ENCODE results near the gene PSTPIP2. TPM values are rescaled to one million over a fixed set of nuclear protein-coding genes. Genes with fewer than 3 reads are reported as not detected.

Gene PSTPIP2
- total RNA-seq, 1 experiment from 2014 or later, result 1.9 TPM

- TF ChIP-seq, protein P1, sequence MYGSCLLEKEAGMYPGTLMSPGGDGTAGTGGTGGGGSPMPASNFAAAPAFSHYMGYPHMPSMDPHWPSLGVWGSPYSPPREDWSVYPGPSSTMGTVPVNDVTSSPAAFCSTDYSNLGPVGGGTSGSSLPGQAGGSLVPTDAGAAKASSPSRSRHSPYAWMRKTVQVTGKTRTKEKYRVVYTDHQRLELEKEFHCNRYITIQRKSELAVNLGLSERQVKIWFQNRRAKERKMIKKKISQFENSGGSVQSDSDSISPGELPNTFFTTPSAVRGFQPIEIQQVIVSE (CRISPR knock-in tag; IDR thresholded peaks at IDR 0.05; ENCODE audit: borderline replicate concordance), result no peak
Observed at GRCh38 chr18:46034230-46034629, 37.8 kb downstream of the PSTPIP2 start (continued).

- no peak for ATAC-seq
- Mint-ChIP-seq H3K9me3 (no peaks in the 10 kb centered on the region), H3K4me1 (peaks cover 6% of the 10 kb centered on the region), H3K36me3 (peaks cover 5% of the 10 kb centered on the region), H3K27me3 (ENCODE audit: low read depth) (peaks cover 57% of the 10 kb centered on the region), H3K27ac (no peak overlapping the region), H3K4me3 (no peak overlapping the region)
- ChIA-PET CTCF (no interaction called here), POLR2A (no interaction called here)
- TF ChIP-seq CBFB (CRISPR knock-in tag; IDR thresholded peaks at IDR 0.05; ENCODE audit: low read depth) (no peak), ATF1 (CRISPR knock-in tag; IDR thresholded peaks at IDR 0.05) (no peak), TCF7 (CRISPR knock-in tag; IDR thresholded peaks at IDR 0.05; ENCODE audit: low read depth) (no peak), NFE2L1 (CRISPR knock-in tag; IDR thresholded peaks at IDR 0.05) (no peak), GTF2I (CRISPR knock-in tag; conservative IDR thresholded peaks at IDR 0.05) (no peak), CREM (CRISPR knock-in tag; IDR thresholded peaks at IDR 0.05) (no peak), ZNF423 (CRISPR knock-in tag; IDR thresholded peaks at IDR 0.05) (no peak), GABPB1 (CRISPR knock-in tag; IDR thresholded peaks at IDR 0.05) (no peak), ZNF263 (CRISPR knock-in tag; IDR thresholded peaks at IDR 0.05; ENCODE audit: low read depth) (no peak), NR1H2 (CRISPR knock-in tag; IDR thresholded peaks at IDR 0.05) (no peak), ETV6 (CRISPR knock-in tag; IDR thresholded peaks at IDR 0.05) (no peak)
- TF ChIP-seq, protein P2, sequence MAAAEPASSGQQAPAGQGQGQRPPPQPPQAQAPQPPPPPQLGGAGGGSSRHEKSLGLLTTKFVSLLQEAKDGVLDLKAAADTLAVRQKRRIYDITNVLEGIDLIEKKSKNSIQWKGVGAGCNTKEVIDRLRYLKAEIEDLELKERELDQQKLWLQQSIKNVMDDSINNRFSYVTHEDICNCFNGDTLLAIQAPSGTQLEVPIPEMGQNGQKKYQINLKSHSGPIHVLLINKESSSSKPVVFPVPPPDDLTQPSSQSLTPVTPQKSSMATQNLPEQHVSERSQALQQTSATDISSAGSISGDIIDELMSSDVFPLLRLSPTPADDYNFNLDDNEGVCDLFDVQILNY (CRISPR knock-in tag; IDR thresholded peaks at IDR 0.05), result no peak
- TF ChIP-seq, protein P3, sequence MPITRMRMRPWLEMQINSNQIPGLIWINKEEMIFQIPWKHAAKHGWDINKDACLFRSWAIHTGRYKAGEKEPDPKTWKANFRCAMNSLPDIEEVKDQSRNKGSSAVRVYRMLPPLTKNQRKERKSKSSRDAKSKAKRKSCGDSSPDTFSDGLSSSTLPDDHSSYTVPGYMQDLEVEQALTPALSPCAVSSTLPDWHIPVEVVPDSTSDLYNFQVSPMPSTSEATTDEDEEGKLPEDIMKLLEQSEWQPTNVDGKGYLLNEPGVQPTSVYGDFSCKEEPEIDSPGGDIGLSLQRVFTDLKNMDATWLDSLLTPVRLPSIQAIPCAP (CRISPR knock-in tag; IDR thresholded peaks at IDR 0.05), result no peak
- DNase-seq (ENCODE audit: low spot score), result no peak
Observed at GRCh38 chr18:46031741-46032140, 40.3 kb downstream of the PSTPIP2 start.

DNA sequence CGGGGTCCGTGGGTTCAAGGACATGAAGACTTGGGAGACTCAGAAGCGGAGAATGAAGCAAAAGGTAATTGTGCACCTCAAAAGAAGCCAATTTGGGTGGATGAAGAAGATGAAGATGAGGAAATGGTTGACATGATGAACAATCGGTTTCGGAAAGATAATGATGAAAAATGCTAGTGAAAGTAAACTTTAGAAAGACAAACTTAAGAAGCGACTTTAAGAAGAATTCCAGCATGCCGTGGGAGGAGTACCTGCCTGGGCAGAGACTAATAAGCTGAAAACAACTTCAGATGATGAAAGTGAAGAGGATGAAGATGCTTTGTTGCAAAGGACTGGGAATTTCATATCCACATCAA, 43.5 kb downstream of the PSTPIP2 start:
- TF ChIP-seq, protein P4, sequence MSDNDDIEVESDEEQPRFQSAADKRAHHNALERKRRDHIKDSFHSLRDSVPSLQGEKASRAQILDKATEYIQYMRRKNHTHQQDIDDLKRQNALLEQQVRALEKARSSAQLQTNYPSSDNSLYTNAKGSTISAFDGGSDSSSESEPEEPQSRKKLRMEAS (CRISPR knock-in tag; IDR thresholded peaks at IDR 0.05), result 0 out of 2 replicates have a peak, but pooled peaks have one; percentile 1
- no peak for TF ChIP-seq ZNF121 (CRISPR knock-in tag; IDR thresholded peaks at IDR 0.05)
- ATAC-seq (no peak), DNase-seq (ENCODE audit: low spot score) (no peak)
- Mint-ChIP-seq H3K27ac (no peak overlapping the region), H3K9me3 (no peaks in the 10 kb centered on the region), H3K36me3 (peaks cover 5% of the 10 kb centered on the region), H3K27me3 (ENCODE audit: low read depth) (peaks cover 67% of the 10 kb centered on the region), H3K4me1 (peaks cover 6% of the 10 kb centered on the region), H3K4me3 (peak overlapping the region; percentile 64)
- CTCF ChIA-PET, result interaction anchor here (1.0 to 1.1 kb wide), 2 partner anchors 13 to 191 kb away, joined by 3 read pairs; no protein-coding TSS in a partner anchor
- POLR2A ChIA-PET, result no interaction called here

GRCh38 chr18:46019936-46020335, 52.1 kb downstream of the PSTPIP2 start:
- ATAC-seq, result no peak
- POLR2A ChIA-PET, result no interaction called here
- no peak for TF ChIP-seq TEAD1 (CRISPR knock-in tag; IDR thresholded peaks at IDR 0.05)
- TF ChIP-seq, protein P5, sequence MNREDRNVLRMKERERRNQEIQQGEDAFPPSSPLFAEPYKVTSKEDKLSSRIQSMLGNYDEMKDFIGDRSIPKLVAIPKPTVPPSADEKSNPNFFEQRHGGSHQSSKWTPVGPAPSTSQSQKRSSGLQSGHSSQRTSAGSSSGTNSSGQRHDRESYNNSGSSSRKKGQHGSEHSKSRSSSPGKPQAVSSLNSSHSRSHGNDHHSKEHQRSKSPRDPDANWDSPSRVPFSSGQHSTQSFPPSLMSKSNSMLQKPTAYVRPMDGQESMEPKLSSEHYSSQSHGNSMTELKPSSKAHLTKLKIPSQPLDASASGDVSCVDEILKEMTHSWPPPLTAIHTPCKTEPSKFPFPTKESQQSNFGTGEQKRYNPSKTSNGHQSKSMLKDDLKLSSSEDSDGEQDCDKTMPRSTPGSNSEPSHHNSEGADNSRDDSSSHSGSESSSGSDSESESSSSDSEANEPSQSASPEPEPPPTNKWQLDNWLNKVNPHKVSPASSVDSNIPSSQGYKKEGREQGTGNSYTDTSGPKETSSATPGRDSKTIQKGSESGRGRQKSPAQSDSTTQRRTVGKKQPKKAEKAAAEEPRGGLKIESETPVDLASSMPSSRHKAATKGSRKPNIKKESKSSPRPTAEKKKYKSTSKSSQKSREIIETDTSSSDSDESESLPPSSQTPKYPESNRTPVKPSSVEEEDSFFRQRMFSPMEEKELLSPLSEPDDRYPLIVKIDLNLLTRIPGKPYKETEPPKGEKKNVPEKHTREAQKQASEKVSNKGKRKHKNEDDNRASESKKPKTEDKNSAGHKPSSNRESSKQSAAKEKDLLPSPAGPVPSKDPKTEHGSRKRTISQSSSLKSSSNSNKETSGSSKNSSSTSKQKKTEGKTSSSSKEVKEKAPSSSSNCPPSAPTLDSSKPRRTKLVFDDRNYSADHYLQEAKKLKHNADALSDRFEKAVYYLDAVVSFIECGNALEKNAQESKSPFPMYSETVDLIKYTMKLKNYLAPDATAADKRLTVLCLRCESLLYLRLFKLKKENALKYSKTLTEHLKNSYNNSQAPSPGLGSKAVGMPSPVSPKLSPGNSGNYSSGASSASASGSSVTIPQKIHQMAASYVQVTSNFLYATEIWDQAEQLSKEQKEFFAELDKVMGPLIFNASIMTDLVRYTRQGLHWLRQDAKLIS (CRISPR knock-in tag; IDR thresholded peaks at IDR 0.05; ENCODE audit: borderline replicate concordance), result no peak
- TF ChIP-seq ESRRA (CRISPR knock-in tag; IDR thresholded peaks at IDR 0.05; ENCODE audit: borderline replicate concordance), result no peak
- no peak for TF ChIP-seq ELF4 (CRISPR knock-in tag; IDR thresholded peaks at IDR 0.05; ENCODE audit: low read depth)
- no peak for TF ChIP-seq OVOL2 (CRISPR knock-in tag; IDR thresholded peaks at IDR 0.05; ENCODE audit: borderline replicate concordance)
- no peak for TF ChIP-seq PRRX2 (CRISPR knock-in tag; IDR thresholded peaks at IDR 0.05)
- no peak for TF ChIP-seq ATF6 (CRISPR knock-in tag; IDR thresholded peaks at IDR 0.05)

More at GRCh38 chr18:46019936-46020335, 52.1 kb downstream of the PSTPIP2 start:
- no peaks in the 10 kb centered on the region for H3K36me3 Mint-ChIP-seq
- CTCF ChIA-PET, result interaction anchor here (0.9 kb wide), 1 partner anchor 54 kb away, joined by 4 read pairs; no protein-coding TSS in a partner anchor
- no peak overlapping the region for H3K4me3 Mint-ChIP-seq
- H3K9me3 Mint-ChIP-seq, result no peaks in the 10 kb centered on the region
- no peak overlapping the region for H3K27ac Mint-ChIP-seq
- no peak for DNase-seq (ENCODE audit: low spot score)
- H3K4me1 Mint-ChIP-seq, result no peaks in the 10 kb centered on the region
- no peaks in the 10 kb centered on the region; the same call in 1 of the 2 replicates for H3K27me3 Mint-ChIP-seq (ENCODE audit: low read depth)
